ENCODE results near the gene BABAM1. TPM values are rescaled to one million over a fixed set of nuclear protein-coding genes. Genes with fewer than 3 reads are reported as not detected.

BABAM1 gene
- total RNA-seq, 1 donor from 2014 or later = 89.3 TPM

DNA sequence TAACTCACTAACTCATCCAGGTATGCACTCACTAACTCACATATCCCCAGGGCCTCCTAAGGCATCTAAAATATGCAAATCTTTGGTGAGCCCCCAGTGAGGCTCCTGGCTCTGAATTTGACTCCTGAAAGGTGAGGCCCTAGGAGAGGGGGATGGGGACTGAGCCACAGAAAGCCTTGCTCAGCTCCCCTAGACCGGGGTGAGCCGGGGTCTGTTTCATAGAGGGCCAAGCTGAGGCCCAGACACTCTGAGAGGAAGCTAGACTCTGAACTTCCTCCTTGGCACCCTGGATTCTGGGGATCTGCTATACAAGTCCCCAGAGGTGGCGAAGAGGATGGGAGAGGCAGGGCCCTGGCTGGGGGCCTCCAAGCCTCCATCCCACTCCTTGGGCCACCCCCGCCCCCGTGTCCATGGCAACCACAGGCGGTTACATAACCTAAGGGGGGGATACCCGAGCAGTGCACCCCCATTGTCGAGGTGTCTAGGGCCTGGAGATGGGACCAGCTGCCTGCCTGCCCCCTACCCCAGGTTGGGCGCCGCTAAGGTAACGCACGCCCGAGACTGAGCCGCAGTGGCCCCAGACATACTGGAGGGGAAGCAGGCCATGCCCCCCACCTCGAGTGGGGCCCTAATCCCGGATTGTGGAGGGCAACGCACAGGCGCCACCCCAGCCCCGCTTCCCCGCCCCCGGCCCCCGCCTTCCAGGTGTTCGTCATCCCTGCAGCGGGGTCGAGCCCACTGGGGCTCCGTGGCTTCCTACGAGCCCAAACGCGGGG is 35.3 kb downstream of the BABAM1 start:
- no peak for DNase-seq (ENCODE audit: low read depth)

DNA sequence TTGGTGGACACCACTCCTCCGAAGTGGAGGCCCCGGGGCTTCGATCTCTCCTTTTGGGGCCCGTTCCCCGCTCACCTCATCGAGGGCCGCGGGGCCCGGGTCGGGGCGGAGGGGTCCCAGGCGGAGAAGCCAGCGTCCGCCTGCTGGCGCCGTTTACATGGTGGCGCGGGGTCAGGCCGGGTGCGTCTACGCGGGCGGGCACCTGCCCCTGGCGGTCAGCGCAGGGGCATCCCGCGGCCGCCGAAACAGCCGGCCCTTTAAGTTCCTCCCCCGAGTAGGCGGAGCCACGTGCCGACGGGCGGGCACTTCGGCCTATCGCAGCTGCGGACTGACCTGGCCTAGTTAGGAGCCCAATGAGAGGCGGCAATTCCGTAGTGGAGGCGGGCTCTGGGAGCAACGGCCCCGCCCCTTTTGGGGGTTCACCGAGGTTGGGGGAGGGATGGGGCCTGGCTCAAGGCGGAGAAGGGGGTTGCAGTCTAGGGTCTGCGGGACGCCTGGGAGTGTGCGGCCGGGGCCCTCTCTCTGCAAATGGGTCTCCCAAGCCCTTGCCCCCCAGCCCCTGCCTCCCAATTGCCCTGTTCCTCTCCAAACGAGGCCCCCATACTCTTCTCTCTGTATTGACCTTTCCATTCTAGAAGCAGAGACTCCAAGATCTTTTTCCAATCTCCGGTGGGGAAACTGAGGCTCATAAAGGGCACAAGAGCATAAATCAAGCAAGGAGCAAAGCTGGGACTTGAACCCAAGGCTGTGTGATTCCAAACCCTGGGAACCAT is 36.1 kb downstream of the BABAM1 start, which contains the start of gene ABHD8:
Gene ABHD8 (minus strand): TSS at position 259 of the 773 bp plus-strand sequence. CDS start 1,809 bp downstream, outside the sequence.
- peak; percentile 97 for DNase-seq (ENCODE audit: low read depth)

DNA sequence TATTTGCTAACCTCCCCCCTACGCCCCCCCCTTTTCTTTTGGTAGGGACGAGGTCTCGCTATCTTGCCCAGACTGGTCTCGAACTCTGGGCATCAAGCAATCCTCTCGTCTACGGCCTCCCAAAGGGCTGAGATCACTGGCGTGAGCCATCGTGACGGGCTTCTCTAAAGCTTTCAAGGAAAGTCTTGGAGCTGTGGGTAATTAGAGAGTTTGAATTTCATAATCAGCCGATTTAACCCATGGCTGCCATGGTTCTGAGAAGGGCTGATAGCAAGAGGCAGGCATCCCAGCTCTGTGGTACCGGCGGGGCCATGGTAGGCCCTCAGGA is 36.7 kb downstream of the BABAM1 start:
- DNase-seq (ENCODE audit: low read depth) = no peak

DNA sequence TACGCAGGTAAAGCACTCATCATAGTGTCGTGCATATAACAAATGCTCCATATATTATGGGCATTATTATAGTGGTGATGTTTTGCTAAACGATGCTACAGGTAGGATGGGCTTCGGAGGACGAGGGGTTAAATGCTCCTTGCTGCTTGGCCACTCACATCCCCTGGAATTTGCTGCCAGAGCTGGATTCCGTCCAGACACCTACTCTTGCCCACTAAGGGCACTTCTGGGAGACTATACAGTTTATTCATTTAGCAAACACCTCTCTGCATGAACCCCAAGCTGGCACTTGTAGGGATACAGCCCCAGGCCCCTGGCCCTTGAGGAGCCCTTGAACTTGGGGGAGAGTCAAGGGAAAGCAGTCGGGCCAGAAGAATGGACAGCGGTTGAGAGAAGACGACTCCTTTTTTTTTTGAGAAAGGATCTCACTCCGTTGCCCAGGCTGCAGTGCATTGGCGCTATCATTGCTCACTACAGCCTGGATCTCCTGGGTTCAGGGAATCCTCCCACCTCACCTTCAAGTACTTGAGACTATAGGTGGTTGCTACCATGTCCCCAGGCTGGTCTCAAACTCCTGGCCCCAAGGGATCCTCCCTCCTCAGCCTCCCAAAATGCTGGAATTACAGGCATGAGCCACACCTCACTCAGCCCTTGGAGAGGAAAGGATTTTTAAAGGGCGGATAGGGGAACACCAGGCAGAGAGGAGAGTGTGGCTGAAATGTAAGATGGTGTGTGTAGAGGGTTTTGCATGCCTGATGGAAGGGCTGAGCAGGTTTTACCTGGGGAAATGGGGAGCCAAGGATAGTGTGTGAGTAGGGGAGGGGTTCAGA is 37.4 kb downstream of the BABAM1 start:
- no peak for DNase-seq (ENCODE audit: low read depth)

DNA sequence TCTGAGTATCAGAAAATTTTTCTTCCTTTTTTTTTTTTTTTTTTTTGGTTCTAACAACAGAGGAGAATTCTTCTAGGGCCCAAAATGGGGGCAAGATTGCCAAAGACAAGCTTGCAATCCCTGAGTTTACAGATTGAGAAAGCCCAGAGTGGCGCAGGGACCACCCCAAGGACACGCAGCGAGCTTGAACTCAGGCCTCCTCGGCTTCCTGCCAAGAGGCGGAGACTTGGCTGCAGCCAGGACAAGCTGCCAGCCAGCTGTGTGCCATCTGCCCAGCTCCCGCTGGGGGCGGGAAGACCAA is 37.9 kb downstream of the BABAM1 start:
- no peak for DNase-seq (ENCODE audit: low read depth)

DNA sequence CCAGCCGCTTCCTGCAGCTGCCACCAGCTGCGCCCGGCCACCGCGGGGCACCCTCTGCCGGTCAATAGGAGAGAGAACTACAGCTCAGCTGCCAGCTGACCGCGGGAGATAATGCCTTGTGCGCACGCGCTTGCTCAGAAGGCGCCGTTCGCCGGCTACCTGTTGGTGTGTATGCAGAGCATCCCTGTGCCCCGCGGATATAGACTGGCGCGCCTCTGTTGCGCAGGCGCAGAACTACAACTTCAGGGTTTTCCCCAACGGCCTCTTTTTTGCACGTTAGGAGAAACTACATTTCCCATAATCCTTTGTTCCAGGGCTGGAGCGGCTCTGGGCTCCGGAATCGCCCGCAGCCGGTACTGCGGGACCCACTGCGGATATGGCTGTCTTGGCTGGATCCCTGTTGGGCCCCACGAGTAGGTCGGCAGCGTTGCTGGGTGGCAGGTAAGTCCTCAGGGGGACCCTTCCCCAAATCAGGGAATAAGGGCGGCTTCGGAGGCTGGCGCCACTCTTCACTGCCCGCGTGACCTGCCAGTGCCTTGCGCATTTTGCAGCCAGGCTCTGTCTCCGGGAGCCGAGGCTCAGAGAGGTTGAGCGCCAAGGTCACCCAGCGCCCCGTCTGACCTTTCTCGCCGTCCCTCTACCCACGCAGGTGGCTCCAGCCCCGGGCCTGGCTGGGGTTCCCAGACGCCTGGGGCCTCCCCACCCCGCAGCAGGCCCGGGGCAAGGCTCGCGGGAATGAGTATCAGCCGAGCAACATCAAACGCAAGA is 38.5 kb downstream of the BABAM1 start, which contains the start of gene MRPL34:
Gene MRPL34 (plus strand): TSS at position 356 of the 768 bp plus-strand sequence. CDS start 21 bp downstream, at position 377.
- DNase-seq (ENCODE audit: low read depth) = peak; percentile 99

DNA sequence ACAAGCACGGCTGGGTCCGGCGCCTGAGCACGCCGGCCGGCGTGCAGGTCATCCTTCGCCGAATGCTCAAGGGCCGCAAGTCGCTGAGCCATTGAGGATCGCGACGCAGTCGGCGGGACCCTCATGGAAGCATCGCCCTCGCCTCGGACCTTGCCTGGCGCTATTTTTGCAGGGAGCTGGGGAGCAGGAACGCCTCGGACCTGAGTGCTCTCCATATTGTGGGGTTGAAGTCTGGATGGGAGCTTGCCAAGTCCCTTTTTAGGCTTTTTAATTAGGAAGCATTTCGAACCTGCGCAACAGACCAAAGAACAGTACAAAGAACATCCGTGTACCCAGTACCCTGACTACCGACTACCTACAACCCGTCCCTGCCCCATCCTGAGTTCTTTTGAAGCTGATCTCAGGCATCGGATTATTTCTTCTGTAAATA is 39.1 kb downstream of the BABAM1 start:
- DNase-seq (ENCODE audit: low read depth) = no peak

DNA sequence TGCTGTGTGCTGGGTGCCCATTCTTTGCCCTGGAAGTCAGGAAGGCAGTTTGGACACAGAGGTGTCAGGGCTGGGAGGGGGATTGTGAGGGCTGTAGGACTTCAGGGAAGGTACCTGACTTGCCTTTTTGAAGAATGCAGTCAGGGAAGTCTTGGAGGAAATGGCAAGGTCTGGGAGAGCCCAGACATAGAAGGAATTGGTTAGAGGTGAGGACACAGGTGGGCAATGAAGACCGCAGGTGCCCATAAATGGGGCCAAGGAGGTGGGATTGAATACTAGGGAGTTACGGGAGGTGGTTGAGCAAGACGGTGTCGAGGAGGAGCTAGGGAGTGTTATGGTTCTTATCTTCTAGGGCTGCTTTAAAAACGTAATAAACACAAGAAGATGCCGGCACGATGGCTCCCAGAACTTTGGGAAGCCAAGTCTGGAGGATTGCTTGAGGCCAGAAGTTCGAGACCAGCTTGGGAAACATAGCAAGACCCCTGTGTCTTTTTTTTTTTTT is 40.7 kb downstream of the BABAM1 start:
- no peak for DNase-seq (ENCODE audit: low read depth)

DNA sequence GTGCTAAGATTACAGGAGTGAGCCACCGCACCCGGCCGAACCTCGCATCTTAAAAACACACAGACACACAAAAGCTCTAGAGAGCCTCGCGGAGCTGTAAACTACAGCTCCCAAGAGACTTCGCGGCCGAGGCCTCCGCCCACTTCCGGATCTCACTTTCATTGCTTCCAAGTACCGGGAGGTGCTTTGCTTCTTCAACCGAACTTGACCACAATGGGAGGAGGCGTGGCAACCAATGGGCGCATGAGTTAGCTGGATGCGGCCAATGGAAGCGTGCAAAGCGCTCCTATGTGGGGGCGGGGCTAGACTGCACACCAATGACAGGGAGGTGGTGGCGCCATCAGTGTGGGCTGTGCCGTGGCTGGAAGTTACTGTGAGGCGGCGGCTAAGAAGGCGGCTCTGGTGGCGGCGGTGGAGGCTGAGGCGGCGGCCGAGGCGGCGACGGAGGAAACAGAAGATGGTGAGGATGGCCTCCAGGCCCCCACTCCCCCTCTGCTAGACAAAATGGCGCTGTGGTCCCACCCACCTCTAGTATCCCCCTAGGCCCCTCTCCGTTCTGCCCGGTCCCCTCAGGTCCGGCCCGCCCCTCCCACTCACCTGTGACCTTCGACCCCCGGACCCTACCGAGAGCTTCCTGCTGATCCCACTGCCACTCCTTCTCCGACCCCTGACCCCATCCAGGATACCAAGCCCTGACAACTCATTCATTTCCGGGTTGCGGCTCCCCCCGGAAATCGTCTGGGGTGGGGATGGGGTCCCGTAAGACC is 42.1 kb downstream of the BABAM1 start, which contains the start of gene DDA1:
Gene DDA1 (plus strand): TSS at position 366 of the 767 bp plus-strand sequence. CDS start 92 bp downstream, at position 458.
- peak; percentile 100 for DNase-seq (ENCODE audit: low read depth)

DNA sequence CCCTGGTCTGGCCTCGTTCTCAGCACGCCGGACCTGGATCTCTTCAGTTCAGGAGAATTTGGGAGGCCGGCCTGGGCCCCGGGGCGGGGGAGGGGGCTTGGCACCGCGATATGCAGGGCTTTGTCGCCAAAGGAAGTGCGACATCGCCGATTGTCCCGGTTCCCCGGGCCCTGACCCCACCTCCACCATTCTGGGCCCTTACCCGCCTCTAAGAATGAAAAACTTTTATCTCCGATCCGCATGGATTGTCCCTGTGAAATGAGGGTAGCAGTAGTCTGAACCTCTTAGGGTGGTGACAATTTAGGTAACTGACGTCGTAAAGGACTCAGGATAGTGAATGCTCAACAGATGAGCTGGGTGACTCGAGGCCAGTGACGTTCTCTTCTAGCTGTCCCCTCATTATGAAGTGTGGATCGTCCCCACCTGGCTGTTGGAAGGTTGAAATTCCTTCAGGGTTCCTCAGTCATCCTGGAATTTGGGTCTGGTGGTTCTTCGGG is 42.8 kb downstream of the BABAM1 start:
- no peak for DNase-seq (ENCODE audit: low read depth)

DNA sequence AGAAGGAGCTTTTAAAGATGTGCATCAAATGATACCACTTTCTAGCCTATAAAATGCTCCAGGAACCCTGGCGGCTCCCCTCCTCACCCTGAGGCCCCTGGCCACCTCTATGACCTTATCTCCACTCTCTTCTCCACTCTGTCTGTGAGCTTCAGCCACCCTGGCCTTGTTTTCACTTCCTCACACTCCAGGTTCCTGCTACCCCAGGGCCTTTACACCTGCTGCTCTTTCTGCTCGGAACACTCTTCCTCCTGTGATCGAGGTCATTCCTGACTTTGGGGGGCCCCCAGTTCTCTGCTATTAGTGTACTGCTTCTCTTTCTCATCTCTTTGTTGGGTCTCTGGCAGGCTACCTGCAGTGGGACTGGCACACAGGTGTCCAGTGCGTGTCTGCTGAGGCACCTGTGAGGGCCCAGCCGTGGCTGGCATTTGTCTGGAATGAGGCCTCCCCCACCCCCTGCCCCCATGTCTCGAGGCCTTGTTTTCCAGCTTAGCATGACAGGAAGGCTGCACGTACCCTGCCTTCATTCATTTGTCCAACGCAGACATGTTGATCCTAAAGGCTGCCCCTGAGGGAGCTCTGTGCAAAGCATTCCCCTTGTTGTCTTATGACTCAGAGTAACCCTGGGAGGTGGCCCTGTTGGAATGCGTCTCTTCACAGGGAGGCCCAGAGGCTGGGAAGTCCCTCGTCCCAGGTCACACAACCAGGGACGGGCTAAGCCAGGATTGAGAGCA is 44.4 kb downstream of the BABAM1 start:
- peak; percentile 48 for DNase-seq (ENCODE audit: low read depth)

DNA sequence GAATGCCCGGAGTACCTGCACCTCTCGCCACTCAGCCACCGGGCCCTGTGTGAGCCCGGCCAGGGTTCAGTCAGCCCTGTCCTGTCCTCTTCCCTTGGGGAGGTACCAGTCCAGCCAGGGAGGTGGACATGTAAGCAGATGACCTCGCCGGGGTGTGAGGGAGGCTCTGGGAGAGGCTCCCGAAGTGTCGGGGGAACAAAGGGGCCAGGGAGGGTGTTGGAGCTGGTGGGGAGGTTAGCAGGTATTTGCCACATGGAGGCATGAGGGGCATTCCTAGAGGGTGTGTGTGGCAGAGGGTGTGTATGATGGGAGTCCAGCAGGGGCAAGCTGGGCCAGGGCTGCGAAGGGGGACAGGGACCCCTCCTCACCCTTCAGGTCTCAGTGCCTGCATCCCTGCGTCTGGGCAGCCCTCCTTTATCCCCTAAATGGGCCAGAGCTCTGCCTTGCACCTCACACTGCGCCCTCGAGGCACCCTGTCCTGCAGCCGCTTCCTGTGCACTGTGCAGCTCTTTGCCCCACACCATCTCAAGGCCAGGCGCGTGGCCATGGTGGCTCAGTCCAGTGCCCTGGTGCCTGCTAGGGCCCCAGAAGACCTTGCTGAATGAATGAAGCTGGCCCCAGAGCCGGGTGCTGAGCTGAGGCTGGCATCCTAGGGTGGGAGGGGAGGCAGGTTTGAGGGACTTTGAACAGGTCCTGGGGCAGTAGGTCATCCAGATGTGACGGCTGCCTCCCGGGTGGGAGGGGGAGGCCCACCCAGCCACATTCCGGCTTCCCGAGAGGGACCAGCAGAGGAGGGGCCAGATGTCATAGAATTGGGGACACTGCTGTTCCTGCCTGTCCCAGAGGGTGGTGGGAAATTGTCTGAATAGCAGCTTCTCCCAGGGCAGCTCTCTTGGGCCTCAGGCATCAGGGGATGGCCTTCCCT is 45.2 kb downstream of the BABAM1 start:
- no peak for DNase-seq (ENCODE audit: low read depth)

DNA sequence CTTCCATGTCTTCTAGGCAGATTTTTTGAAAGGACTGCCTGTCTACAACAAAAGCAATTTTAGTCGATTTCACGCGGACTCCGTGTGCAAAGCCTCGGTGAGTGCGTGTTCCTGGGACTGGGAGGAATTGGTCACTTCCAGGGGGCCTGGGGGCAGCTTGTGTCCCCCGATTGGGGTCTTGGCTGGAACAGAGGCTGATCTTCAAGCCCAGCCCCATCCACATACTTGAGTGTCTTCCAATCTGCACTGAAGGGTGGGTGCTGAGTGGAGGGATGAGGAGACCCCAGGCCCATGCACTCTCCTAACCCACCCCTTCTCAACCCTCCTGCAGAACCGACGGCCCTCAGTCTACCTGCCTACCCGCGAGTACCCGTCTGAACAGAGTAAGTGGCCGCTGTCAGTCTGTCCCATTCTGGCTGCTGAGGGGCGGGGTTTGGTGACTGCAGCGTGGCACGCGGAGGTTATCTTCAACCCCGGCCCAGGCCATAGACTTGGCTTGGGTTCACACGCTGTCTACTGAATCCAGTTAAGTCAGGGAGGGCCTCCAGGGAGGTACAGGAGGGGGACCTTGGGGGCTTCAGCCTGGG is 46.9 kb downstream of the BABAM1 start:
- no peak for DNase-seq (ENCODE audit: low read depth)

DNA sequence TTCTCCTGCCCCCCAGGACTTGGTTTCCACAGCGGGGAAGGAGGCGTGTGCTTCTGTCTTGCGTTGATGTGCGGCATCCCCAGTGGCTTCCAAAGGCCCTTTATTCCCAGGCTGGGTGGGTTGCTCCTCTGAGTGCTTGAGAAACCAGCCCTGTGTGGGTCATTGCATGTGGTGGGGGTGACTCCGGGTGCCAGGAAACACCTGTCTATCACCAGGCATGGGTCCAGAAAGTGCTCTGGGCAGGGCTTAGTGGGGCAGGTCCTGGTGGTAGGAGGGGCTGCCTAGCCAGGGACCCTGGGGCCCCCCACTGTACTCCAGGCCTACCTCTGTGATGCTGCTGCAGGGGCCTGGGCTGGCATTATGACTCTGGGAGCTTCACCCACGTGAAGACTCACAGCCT is 51.7 kb downstream of the BABAM1 start:
- no peak for DNase-seq (ENCODE audit: low read depth)

DNA sequence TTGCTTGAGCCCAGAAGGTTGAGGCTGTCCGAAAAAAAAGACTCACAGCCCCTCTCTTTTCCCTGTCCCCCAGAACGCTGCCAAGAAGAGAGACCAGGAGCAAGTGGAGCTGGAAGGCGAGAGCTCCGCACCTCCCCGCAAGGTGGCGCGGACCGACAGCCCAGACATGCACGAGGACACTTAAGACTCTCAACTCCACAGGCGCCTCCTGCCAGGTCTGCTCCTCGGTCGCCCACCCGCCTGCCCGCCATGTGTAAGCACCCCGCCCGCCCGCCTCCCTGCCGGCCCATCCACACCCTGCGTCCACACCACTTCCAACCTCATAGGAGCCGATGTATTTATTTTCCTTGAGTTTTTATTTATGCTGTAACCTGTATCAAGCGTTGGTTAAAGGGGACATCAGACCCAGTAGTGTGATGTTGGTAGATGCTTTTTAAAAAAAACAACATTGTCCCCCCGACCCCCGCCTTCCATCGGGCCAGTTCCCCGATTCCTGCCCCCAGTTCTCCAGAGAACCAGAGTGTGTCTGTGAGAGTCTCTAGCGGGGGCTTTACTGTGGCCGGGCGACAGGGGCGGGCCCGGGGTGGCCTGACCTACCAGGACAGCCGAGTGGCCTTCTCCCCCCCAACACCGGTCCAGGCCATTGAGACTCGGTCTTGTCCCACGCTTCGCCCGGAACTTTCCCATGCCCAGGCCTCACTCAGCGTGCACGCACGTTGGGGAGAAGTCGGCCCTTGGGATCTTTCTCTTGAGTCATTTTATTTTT is 52.4 kb downstream of the BABAM1 start:
- DNase-seq (ENCODE audit: low read depth) = no peak

DNA sequence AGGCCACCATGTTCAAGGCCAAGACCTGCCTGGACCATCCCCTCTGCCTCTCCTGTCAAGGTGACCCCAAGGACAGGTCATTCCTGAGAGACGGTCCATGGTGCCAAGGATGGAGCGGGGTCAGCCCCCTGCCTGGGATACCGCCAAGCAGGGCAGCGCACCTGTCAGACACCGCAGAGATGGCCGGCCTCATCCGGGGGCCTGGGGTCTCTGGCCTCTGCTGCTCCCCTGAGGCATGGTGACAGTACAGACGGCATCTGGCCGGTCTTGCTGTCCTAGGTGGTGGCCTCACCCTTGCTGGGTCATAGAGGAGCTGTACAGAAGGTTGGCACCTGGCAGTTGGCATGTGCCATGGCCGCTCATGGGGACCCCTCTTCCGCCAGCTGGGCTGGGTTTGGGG is 53.2 kb downstream of the BABAM1 start:
- DNase-seq (ENCODE audit: low read depth) = no peak

Data from myocyte (in vitro differentiated cells).